ENCODE results near the gene PIK3R3.
A peak's percentile ranks its signal among the peaks of the same experiment; 100 is the strongest.
"Not testable (repeated sequence)": the region's sequence is repeated elsewhere in the genome, so short reads cannot be mapped to it uniquely, and the experiment has no call there.

The PIK3R3 gene

GRCh38 chr1:46062651-46063319 lies 69.6 kb downstream of the PIK3R3 start:
- no peak for DNase-seq

- no peak for DNase-seq
Observed at GRCh38 chr1:46061146-46061545, 71.3 kb downstream of the PIK3R3 start.

- DNase-seq = no peak
Observed at GRCh38 chr1:46058936-46059335, 73.5 kb downstream of the PIK3R3 start.

GRCh38 chr1:46057781-46058180 lies 74.6 kb downstream of the PIK3R3 start:
- no peak for DNase-seq

- not testable (repeated sequence) for DNase-seq
Observed at GRCh38 chr1:46057215-46057614, 75.2 kb downstream of the PIK3R3 start.

GRCh38 chr1:46056325-46056724 lies 76.1 kb downstream of the PIK3R3 start:
- DNase-seq = no peak

GRCh38 chr1:46053734-46054133 lies 78.7 kb downstream of the PIK3R3 start:
- no peak for DNase-seq

GRCh38 chr1:46044116-46044515 lies 88.3 kb downstream of the PIK3R3 start:
- DNase-seq = no peak

- no peak for DNase-seq
Observed at GRCh38 chr1:46043458-46044017, 88.9 kb downstream of the PIK3R3 start.

GRCh38 chr1:46041974-46042373 lies 90.5 kb downstream of the PIK3R3 start:
- DNase-seq = no peak

- DNase-seq = no peak
Observed at GRCh38 chr1:46041551-46041950, 90.9 kb downstream of the PIK3R3 start.

- no peak for DNase-seq
Observed at GRCh38 chr1:46039571-46040052, 92.8 kb downstream of the PIK3R3 start.

- DNase-seq = peak; percentile 76
Observed at GRCh38 chr1:46036894-46037839, 95.3 kb downstream of the PIK3R3 start.

GRCh38 chr1:46034601-46035516 lies 97.6 kb downstream of the PIK3R3 start:
- DNase-seq = no peak

GRCh38 chr1:46030876-46031660 lies 101.4 kb downstream of the PIK3R3 start:
- peak; percentile 25 for DNase-seq

GRCh38 chr1:46030074-46030870 lies 102.2 kb downstream of the PIK3R3 start:
- no peak for DNase-seq

- no peak for DNase-seq
Observed at GRCh38 chr1:46027788-46028573, 104.4 kb downstream of the PIK3R3 start.

GRCh38 chr1:46026531-46026930 lies 105.9 kb downstream of the PIK3R3 start:
- DNase-seq = no peak

GRCh38 chr1:46021046-46021996 lies 111.1 kb downstream of the PIK3R3 start:
- DNase-seq = no peak

All from T1000 (cell line).